Ureter (tissue), 1 donor: ENCODE data around the gene IL12RB2. TPM values are rescaled to one million over a fixed set of nuclear protein-coding genes. Genes with fewer than 3 reads are reported as not detected.

Source experiments
- DNase-seq: peaks from one replicate; pipeline ENCODE4 v3.0.0-alpha.2; 2020; ENCODE audit warnings: low spot score
- total RNA-seq: library from RNA; stranded (reverse); gene quantifications from one replicate; pipeline ENCODE4 v1.2.4, GENCODE V29; 2023
- donor health status: DM: yes; HTN: yes; CAD: no.

Gene IL12RB2
- 0.60 TPM for total RNA-seq

GRCh38 chr1:67307251-67308060 lies at the start of gene IL12RB2:
IL12RB2 (plus strand) TSS chr1:67307873; CDS start chr1:67320369, 12,496 bp downstream.
- DNase-seq: no peak

GRCh38 chr1:67261680-67262079 lies 46.0 kb upstream of the IL12RB2 start:
- DNase-seq: no peak

GRCh38 chr1:67262735-67263134 lies 44.9 kb upstream of the IL12RB2 start:
- DNase-seq: no peak

GRCh38 chr1:67264152-67264551 lies 43.5 kb upstream of the IL12RB2 start:
- no peak for DNase-seq

- no peak for DNase-seq
Observed at GRCh38 chr1:67264899-67265298, 42.8 kb upstream of the IL12RB2 start.

- no peak for DNase-seq
Observed at GRCh38 chr1:67269061-67269460, 38.6 kb upstream of the IL12RB2 start.

- no peak for DNase-seq
Observed at GRCh38 chr1:67270541-67270940, 37.1 kb upstream of the IL12RB2 start.

- no peak for DNase-seq
Observed at GRCh38 chr1:67273591-67273990, 34.1 kb upstream of the IL12RB2 start.

GRCh38 chr1:67274623-67275325 lies 32.9 kb upstream of the IL12RB2 start:
- no peak for DNase-seq

GRCh38 chr1:67280696-67281095 lies 27.0 kb upstream of the IL12RB2 start:
- DNase-seq: no peak

GRCh38 chr1:67281244-67281643 lies 26.4 kb upstream of the IL12RB2 start:
- no peak for DNase-seq

GRCh38 chr1:67285780-67286488 lies 21.7 kb upstream of the IL12RB2 start:
- DNase-seq: no peak

- DNase-seq: no peak
Observed at GRCh38 chr1:67290236-67290635, 17.4 kb upstream of the IL12RB2 start.

GRCh38 chr1:67294836-67295617 lies 12.6 kb upstream of the IL12RB2 start:
- DNase-seq: no peak

GRCh38 chr1:67298762-67299161 lies 8.9 kb upstream of the IL12RB2 start:
- DNase-seq: no peak

- no peak for DNase-seq
Observed at GRCh38 chr1:67299296-67299695, 8.4 kb upstream of the IL12RB2 start.

- no peak for DNase-seq
Observed at GRCh38 chr1:67300561-67300960, 7.1 kb upstream of the IL12RB2 start.

GRCh38 chr1:67304023-67304422 lies 3.6 kb upstream of the IL12RB2 start:
- DNase-seq: no peak

GRCh38 chr1:67306547-67306946 lies 1.1 kb upstream of the IL12RB2 start:
- no peak for DNase-seq

- no peak for DNase-seq
Observed at GRCh38 chr1:67308136-67308535, 463 bp downstream of the IL12RB2 start.

GRCh38 chr1:67312615-67313014 lies 4.9 kb downstream of the IL12RB2 start:
- DNase-seq: no peak
